SK-N-SH treated with all-trans-retinoic acid at 6 μM for 48 hours (cell line): ENCODE measurements around the gene SLC25A42.

ENCODE experiments used
- ATAC-seq: fragments of 200-7000 bp; cut with Tn5 transposase; 3 replicates; pipeline ENCODE4 v1.9.1; 2020; ENCODE audit warnings: mild to moderate bottlenecking, moderate library complexity
- ARNTL ChIP-seq: fragments of 450-650 bp; formaldehyde crosslinking; IDR thresholded peaks from 2 replicates; pipeline ENCODE4 v1.5.0; 2020; ENCODE audit warnings: low read depth, mild to moderate bottlenecking, moderate library complexity, borderline replicate concordance
- CREB5 ChIP-seq: fragments of 250-450 bp; sonication (Bioruptor Pico); IDR thresholded peaks from 2 replicates; pipeline ENCODE4 v1.5.1; 2020; ENCODE audit warnings: low read depth, mild to moderate bottlenecking, moderate library complexity
- CSDC2 ChIP-seq: fragments of 250-450 bp; sonication (Bioruptor Pico); IDR thresholded peaks from 2 replicates; pipeline ENCODE4 v1.5.0; 2020; ENCODE audit warnings: mild to moderate bottlenecking, moderate library complexity
- CSRNP3 ChIP-seq: fragments of 250-450 bp; sonication (Bioruptor Pico); IDR thresholded peaks from 2 replicates; pipeline ENCODE4 v1.5.1; 2021; ENCODE audit warnings: mild to moderate bottlenecking, moderate library complexity
- ESRRG ChIP-seq: fragments of 250-450 bp; sonication (Bioruptor Pico); IDR thresholded peaks from 2 replicates; pipeline ENCODE4 v1.6.1; 2021; ENCODE audit warnings: mild to moderate bottlenecking
- ISL1 ChIP-seq: fragments of 250-450 bp; sonication (Bioruptor Pico); IDR thresholded peaks from 2 replicates; pipeline ENCODE4 v2.1.2; 2022; ENCODE audit warnings: mild to moderate bottlenecking, moderate library complexity
- PATZ1 ChIP-seq: fragments of 250-450 bp; sonication (Bioruptor Pico); IDR thresholded peaks from 2 replicates; pipeline ENCODE4 v1.8.0; 2020; ENCODE audit warnings: mild to moderate bottlenecking, moderate library complexity, borderline replicate concordance
- PPARA ChIP-seq: fragments of 250-450 bp; sonication (Bioruptor Pico); IDR thresholded peaks from 2 replicates; pipeline ENCODE4 v1.5.0; 2020; ENCODE audit warnings: mild to moderate bottlenecking, borderline replicate concordance
- RARB ChIP-seq: fragments of 250-450 bp; sonication (Bioruptor Pico); IDR thresholded peaks from 2 replicates; pipeline ENCODE4 v1.8.0; 2021; ENCODE audit warnings: mild to moderate bottlenecking, moderate library complexity
- TCF4 ChIP-seq: fragments of 250-450 bp; sonication (Bioruptor Pico); IDR thresholded peaks from 2 replicates; pipeline ENCODE4 v1.8.0; 2021; ENCODE audit warnings: mild to moderate bottlenecking, moderate library complexity, borderline replicate concordance
- TOX ChIP-seq: fragments of 250-450 bp; sonication (Bioruptor Pico); IDR thresholded peaks from 2 replicates; pipeline ENCODE4 v1.8.0; 2021; ENCODE audit warnings: mild to moderate bottlenecking, moderate library complexity, borderline replicate concordance
- TSHZ2 ChIP-seq: fragments of 250-450 bp; sonication (Bioruptor Pico); IDR thresholded peaks from 2 replicates; pipeline ENCODE4 v1.5.0; 2020; ENCODE audit warnings: mild to moderate bottlenecking, moderate library complexity
- ZC3H10 ChIP-seq: fragments of 250-450 bp; sonication (Bioruptor Pico); IDR thresholded peaks from 2 replicates; pipeline ENCODE4 v1.5.1; 2021; ENCODE audit warnings: mild to moderate bottlenecking, moderate library complexity
- ZFP3 ChIP-seq: fragments of 250-450 bp; sonication (Bioruptor Pico); IDR thresholded peaks from 2 replicates; pipeline ENCODE4 v1.5.0; 2020; ENCODE audit warnings: mild to moderate bottlenecking, moderate library complexity
- ZFP30 ChIP-seq: fragments of 450-650 bp; formaldehyde crosslinking; IDR thresholded peaks from 2 replicates; pipeline ENCODE4 v1.5.0; 2022; ENCODE audit warnings: mild to moderate bottlenecking, moderate library complexity
- ZNF565 ChIP-seq: fragments of 450-650 bp; formaldehyde crosslinking; conservative IDR thresholded peaks from 2 replicates; pipeline ENCODE4 v1.5.0; 2020; ENCODE audit warnings: low read depth, mild to moderate bottlenecking, moderate library complexity
- ZNF8 ChIP-seq: fragments of 450-650 bp; formaldehyde crosslinking; IDR thresholded peaks from 2 replicates; pipeline ENCODE4 v1.5.0; 2020; ENCODE audit warnings: mild to moderate bottlenecking, moderate library complexity

The SLC25A42 gene

GRCh38 chr19:19026299-19026971, 37.4 kb upstream of the SLC25A42 start (continued):
- no peak for TF ChIP-seq PATZ1
- no peak for TF ChIP-seq ZNF8 (CRISPR knock-in tag)
- no peak for TF ChIP-seq PPARA (CRISPR knock-in tag)
- no peak for TF ChIP-seq TOX
- TF ChIP-seq CSRNP3 (CRISPR knock-in tag), result no peak
- TF ChIP-seq ZFP30 (CRISPR knock-in tag), result no peak
- TF ChIP-seq ZC3H10 (CRISPR knock-in tag), result no peak
- no peak for TF ChIP-seq ZFP3 (CRISPR knock-in tag)
- no peak for TF ChIP-seq ISL1 (CRISPR knock-in tag)
- no peak for TF ChIP-seq TCF4 (CRISPR knock-in tag)
- no peak for TF ChIP-seq ESRRG (CRISPR knock-in tag)

GRCh38 chr19:19027228-19027627, 36.6 kb upstream of the SLC25A42 start:
- no peak for ATAC-seq
- TF ChIP-seq ZFP30 (CRISPR knock-in tag) (no peak), CREB5 (CRISPR knock-in tag) (no peak), CSRNP3 (CRISPR knock-in tag) (no peak), TCF4 (CRISPR knock-in tag) (no peak), CSDC2 (no peak), ZC3H10 (CRISPR knock-in tag) (no peak), PPARA (CRISPR knock-in tag) (no peak), TOX (no peak), PATZ1 (no peak), ARNTL (CRISPR knock-in tag) (no peak), ZFP3 (CRISPR knock-in tag) (no peak), ZNF8 (CRISPR knock-in tag) (no peak), TSHZ2 (CRISPR knock-in tag) (no peak), ZNF565 (CRISPR knock-in tag) (no peak), ESRRG (CRISPR knock-in tag) (no peak), RARB (CRISPR knock-in tag) (no peak)
- TF ChIP-seq, all 23 proteins: peak for 0

GRCh38 chr19:19028526-19028925, 35.3 kb upstream of the SLC25A42 start:
- no peak for ATAC-seq
- TF ChIP-seq PPARA (CRISPR knock-in tag), result no peak
